ENCODE measurements around the gene CCDC177.

CCDC177 gene

DNA sequence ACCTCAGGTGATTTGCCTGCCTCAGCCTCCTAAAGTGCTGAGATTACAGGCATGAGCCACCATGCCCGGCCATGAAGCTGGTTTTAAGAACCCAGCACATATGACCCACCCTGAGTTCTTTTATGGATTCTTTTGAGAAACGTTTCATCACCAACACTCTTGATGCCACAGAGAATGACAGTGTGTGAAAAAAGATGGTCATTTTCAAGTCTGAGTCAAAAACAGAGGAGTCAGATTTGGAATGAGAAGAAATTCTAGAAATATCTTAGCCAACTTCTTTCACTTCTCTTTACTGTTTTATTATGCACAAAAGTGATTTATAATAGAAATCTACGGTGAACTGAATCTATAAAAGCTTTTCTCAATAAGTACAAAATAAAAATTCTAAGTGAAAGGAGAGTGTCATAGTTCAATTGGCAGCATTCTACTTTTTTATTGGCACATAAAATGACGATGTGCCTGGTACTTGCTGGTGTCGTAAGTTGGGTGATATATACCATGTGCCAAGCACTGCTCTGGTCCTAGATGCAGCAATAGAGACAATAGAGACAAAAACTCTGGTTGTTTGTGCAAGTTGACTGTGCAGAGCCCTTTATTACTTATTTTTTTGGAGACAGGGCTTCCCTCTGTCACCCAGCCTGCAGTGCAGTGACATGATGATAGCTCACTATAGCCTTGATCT, 33.9 kb downstream of the CCDC177 start:
- Histone ChIP-seq H3K27ac (replicated peaks) (no peak overlapping the region), H3K4me3 (replicated peaks; ENCODE audit: insufficient read depth, low read length) (no peak overlapping the region), H3K27me3 (ENCODE audit: insufficient read depth, poor library complexity, severe bottlenecking) (no peaks in the 10 kb centered on the region)
- DNase-seq (ENCODE audit: low read depth in 1 of 2, low spot score in 1 of 2), result no peak
- TF ChIP-seq, protein P1, sequence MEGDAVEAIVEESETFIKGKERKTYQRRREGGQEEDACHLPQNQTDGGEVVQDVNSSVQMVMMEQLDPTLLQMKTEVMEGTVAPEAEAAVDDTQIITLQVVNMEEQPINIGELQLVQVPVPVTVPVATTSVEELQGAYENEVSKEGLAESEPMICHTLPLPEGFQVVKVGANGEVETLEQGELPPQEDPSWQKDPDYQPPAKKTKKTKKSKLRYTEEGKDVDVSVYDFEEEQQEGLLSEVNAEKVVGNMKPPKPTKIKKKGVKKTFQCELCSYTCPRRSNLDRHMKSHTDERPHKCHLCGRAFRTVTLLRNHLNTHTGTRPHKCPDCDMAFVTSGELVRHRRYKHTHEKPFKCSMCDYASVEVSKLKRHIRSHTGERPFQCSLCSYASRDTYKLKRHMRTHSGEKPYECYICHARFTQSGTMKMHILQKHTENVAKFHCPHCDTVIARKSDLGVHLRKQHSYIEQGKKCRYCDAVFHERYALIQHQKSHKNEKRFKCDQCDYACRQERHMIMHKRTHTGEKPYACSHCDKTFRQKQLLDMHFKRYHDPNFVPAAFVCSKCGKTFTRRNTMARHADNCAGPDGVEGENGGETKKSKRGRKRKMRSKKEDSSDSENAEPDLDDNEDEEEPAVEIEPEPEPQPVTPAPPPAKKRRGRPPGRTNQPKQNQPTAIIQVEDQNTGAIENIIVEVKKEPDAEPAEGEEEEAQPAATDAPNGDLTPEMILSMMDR (IDR thresholded peaks at IDR 0.05; ENCODE audit: insufficient read depth, low read length), result no peak
- no peak for TF ChIP-seq POLR2AphosphoS5 (IDR thresholded peaks at IDR 0.05; ENCODE audit: low read depth)

DNA sequence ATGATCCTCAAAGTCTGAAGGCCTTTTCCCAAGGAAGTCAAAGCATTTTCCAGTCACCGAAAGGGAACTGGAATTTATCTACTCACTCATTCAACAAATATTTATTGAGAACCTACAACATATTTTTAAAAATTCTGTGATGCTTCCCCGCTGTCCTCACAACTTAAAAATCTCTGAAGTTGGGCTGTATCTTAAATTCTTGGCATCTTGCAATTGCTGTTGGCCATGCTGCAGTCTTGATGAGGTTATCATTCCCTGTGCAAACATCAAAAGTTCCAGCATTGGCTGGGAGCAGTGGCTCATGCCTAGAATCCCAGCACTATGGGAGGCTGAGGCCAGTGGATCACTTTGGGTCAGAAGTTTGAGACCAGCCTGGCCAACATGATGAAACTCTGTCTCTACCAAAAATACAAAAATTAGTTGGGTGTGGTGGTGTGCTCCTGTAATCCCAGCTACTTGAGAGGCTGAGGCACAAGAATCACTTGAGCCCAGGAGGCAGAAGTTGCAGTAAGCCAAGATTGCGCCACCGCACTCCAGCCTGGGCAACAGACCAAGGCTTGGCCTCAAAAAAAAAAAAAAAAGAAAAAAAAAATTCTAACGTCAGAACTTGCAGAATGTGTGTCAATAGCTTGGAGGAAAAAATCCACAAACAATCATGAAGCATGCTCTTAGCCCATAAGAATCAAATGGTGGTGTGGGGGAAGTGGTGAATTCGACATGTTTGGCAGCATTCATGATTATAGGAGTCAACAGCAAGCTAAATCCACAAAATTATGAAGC, 34.9 kb downstream of the CCDC177 start:
- Histone ChIP-seq H3K27ac (replicated peaks) (no peak overlapping the region), H3K27me3 (ENCODE audit: insufficient read depth, poor library complexity, severe bottlenecking) (no peaks in the 10 kb centered on the region), H3K4me3 (replicated peaks; ENCODE audit: insufficient read depth, low read length) (no peak overlapping the region)
- DNase-seq (ENCODE audit: low read depth in 1 of 2, low spot score in 1 of 2), result peak; percentile 26 to 61
- TF ChIP-seq POLR2AphosphoS5 (IDR thresholded peaks at IDR 0.05; ENCODE audit: low read depth), result no peak
- TF ChIP-seq GABPA (IDR thresholded peaks at IDR 0.05; ENCODE audit: low read depth), result no peak
- TF ChIP-seq, protein P2, sequence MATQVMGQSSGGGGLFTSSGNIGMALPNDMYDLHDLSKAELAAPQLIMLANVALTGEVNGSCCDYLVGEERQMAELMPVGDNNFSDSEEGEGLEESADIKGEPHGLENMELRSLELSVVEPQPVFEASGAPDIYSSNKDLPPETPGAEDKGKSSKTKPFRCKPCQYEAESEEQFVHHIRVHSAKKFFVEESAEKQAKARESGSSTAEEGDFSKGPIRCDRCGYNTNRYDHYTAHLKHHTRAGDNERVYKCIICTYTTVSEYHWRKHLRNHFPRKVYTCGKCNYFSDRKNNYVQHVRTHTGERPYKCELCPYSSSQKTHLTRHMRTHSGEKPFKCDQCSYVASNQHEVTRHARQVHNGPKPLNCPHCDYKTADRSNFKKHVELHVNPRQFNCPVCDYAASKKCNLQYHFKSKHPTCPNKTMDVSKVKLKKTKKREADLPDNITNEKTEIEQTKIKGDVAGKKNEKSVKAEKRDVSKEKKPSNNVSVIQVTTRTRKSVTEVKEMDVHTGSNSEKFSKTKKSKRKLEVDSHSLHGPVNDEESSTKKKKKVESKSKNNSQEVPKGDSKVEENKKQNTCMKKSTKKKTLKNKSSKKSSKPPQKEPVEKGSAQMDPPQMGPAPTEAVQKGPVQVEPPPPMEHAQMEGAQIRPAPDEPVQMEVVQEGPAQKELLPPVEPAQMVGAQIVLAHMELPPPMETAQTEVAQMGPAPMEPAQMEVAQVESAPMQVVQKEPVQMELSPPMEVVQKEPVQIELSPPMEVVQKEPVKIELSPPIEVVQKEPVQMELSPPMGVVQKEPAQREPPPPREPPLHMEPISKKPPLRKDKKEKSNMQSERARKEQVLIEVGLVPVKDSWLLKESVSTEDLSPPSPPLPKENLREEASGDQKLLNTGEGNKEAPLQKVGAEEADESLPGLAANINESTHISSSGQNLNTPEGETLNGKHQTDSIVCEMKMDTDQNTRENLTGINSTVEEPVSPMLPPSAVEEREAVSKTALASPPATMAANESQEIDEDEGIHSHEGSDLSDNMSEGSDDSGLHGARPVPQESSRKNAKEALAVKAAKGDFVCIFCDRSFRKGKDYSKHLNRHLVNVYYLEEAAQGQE (IDR thresholded peaks at IDR 0.05; ENCODE audit: insufficient replicate concordance, low read depth), result no peak
- no peak for TF ChIP-seq SPI1 (IDR thresholded peaks at IDR 0.05; ENCODE audit: borderline replicate concordance, low read depth)
- TF ChIP-seq, protein P1 (IDR thresholded peaks at IDR 0.05; ENCODE audit: insufficient read depth, low read length), result no peak

DNA sequence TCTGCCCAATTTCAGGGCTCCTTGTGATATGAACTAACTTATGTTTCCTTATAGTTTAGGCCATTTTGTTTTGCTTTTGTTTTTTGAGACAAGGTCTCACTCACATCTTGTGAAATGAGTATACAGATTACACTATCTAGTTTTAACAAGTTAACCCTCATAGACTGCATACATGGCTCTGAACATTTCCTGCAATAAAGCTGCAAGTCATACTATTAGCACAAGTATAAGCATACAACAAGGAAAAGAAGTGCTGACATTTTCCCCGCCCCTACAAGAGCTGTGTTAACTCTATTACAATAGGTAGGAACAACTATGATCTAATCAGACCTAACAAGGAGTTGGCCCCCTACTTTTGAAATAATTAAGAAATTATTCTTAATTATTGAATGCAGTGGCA, 35.9 kb downstream of the CCDC177 start:
- H3K4me3 ChIP-seq (replicated peaks; ENCODE audit: insufficient read depth, low read length), result no peak overlapping the region
- no peak overlapping the region for H3K27ac ChIP-seq (replicated peaks)
- no peaks in the 10 kb centered on the region for H3K27me3 ChIP-seq (ENCODE audit: insufficient read depth, poor library complexity, severe bottlenecking)
- no peak for DNase-seq (ENCODE audit: low read depth in 1 of 2, low spot score in 1 of 2)
- TF ChIP-seq GABPA (IDR thresholded peaks at IDR 0.05; ENCODE audit: low read depth) (no peak), SPI1 (IDR thresholded peaks at IDR 0.05; ENCODE audit: borderline replicate concordance, low read depth) (no peak), POLR2AphosphoS5 (IDR thresholded peaks at IDR 0.05; ENCODE audit: low read depth) (no peak)
- TF ChIP-seq, protein P1 (IDR thresholded peaks at IDR 0.05; ENCODE audit: insufficient read depth, low read length), result no peak
- TF ChIP-seq, protein P2 (IDR thresholded peaks at IDR 0.05; ENCODE audit: insufficient replicate concordance, low read depth), result no peak

Measured in HL-60 (cell line).